Skeletal muscle cell (primary cell): ENCODE results near the gene ZNF253.
"Not testable (repeated sequence)": the region's sequence is repeated elsewhere in the genome, so short reads cannot be mapped to it uniquely, and the experiment has no call there.

Source experiments
- DNase-seq: peaks from one replicate; pipeline ENCODE4 v3.0.0-alpha.2; 2010; ENCODE audit warnings: low read depth
- H3K4me3 ChIP-seq: 2 replicates; pipeline ENCODE4 v1.5.1; 2011; ENCODE audit warnings: low read depth, mild to moderate bottlenecking, control low read depth, low read length, moderate library complexity

ZNF253 gene

GRCh38 chr19:19884583-19884982 is 18.9 kb downstream of the ZNF253 start:
- H3K4me3 ChIP-seq = no peak overlapping the region
- DNase-seq = no peak

- DNase-seq, H3K4me3 ChIP-seq: not testable (repeated sequence)
Measured at GRCh38 chr19:19892055-19892941, 26.6 kb downstream of the ZNF253 start.

GRCh38 chr19:19900139-19900728 is 34.6 kb downstream of the ZNF253 start:
- peak overlapping the region; percentile 80 for H3K4me3 ChIP-seq
- peak; percentile 53 for DNase-seq

GRCh38 chr19:19900729-19901444 is 35.2 kb downstream of the ZNF253 start, which contains the start of gene ZNF93:
Gene ZNF93, plus strand, starts transcription at chr19:19900946. Its CDS starts 143 bp downstream, at chr19:19901089.
- H3K4me3 ChIP-seq = peak within 1 kb of the TSS; percentile 80
- peak; percentile 89 for DNase-seq

- not testable (repeated sequence) for DNase-seq, H3K4me3 ChIP-seq
Measured at GRCh38 chr19:19907551-19907950, 41.9 kb downstream of the ZNF253 start.

- no peak overlapping the region for H3K4me3 ChIP-seq
- no peak for DNase-seq
Measured at GRCh38 chr19:19909654-19910053, 44.0 kb downstream of the ZNF253 start.

GRCh38 chr19:19911150-19911549 is 45.5 kb downstream of the ZNF253 start:
- DNase-seq = no peak
- H3K4me3 ChIP-seq = no peak overlapping the region

GRCh38 chr19:19914596-19914995 is 48.9 kb downstream of the ZNF253 start:
- no peak overlapping the region for H3K4me3 ChIP-seq
- DNase-seq = no peak

- DNase-seq, H3K4me3 ChIP-seq: not testable (repeated sequence)
Measured at GRCh38 chr19:19930417-19930816, 64.7 kb downstream of the ZNF253 start.

- not testable (repeated sequence) for H3K4me3 ChIP-seq
Measured at GRCh38 chr19:19933432-19934314, 68.0 kb downstream of the ZNF253 start.

GRCh38 chr19:19937403-19937802 is 71.7 kb downstream of the ZNF253 start:
- H3K4me3 ChIP-seq = no peak overlapping the region
- no peak for DNase-seq

More at GRCh38 chr19:19933432-19934314, 68.0 kb downstream of the ZNF253 start:
- DNase-seq = not testable (repeated sequence)

- no peak for DNase-seq
- H3K4me3 ChIP-seq = no peak overlapping the region
Measured at GRCh38 chr19:19938449-19938848, 72.8 kb downstream of the ZNF253 start.

GRCh38 chr19:19943848-19944582 is 78.3 kb downstream of the ZNF253 start:
- no peak for DNase-seq

More at GRCh38 chr19:19943848-19944582, 78.3 kb downstream of the ZNF253 start:
- no peak overlapping the region for H3K4me3 ChIP-seq
